ENCODE measurements around the gene ACP4.

DNA sequence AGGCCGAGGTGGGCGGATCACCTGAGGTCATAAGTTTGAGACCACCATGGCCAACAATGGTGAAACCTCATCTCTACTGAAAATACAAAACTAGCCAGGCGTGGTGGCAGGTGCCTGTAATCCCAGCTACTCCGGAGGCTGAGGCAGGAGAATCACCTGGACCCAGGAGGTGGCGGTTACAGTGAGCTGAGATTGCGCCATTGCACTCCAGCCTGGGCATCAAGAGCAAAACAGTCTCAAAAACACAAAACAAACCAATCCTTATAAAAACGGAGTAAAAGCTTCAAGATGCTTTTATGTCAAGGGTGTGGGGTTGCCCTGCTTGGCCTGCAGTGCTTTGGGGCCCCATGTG, 7.2 kb downstream of the ACP4 start:
- TF ChIP-seq, protein P1, sequence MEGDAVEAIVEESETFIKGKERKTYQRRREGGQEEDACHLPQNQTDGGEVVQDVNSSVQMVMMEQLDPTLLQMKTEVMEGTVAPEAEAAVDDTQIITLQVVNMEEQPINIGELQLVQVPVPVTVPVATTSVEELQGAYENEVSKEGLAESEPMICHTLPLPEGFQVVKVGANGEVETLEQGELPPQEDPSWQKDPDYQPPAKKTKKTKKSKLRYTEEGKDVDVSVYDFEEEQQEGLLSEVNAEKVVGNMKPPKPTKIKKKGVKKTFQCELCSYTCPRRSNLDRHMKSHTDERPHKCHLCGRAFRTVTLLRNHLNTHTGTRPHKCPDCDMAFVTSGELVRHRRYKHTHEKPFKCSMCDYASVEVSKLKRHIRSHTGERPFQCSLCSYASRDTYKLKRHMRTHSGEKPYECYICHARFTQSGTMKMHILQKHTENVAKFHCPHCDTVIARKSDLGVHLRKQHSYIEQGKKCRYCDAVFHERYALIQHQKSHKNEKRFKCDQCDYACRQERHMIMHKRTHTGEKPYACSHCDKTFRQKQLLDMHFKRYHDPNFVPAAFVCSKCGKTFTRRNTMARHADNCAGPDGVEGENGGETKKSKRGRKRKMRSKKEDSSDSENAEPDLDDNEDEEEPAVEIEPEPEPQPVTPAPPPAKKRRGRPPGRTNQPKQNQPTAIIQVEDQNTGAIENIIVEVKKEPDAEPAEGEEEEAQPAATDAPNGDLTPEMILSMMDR (IDR thresholded peaks at IDR 0.05; ENCODE audit: low read depth, low read length): no peak
- TF ChIP-seq EZH2phosphoT487 (IDR thresholded peaks at IDR 0.05; ENCODE audit: low read depth): no peak

Measured in OCI-LY3 (cell line).